Activated T-helper 1 cell treated with anti-CD3 and anti-CD28 coated beads, Interleukin-2, amount 50 U/mL, for 16 hours (primary cell): ENCODE results near the gene OR5B21.
A peak's percentile ranks its signal among the peaks of the same experiment; 100 is the strongest.

Source experiments
- DNase-seq, 2 donors: peaks; one replicate each; pipeline ENCODE4 v3.0.0-alpha.2; 2020; ENCODE audit warnings: low read depth in 1 of 2, low spot score in 1 of 2

The OR5B21 gene

GRCh38 chr11:58508005-58508404 lies at the start of gene OR5B21:
Gene OR5B21 (minus strand): TSS chr11:58508105. CDS start chr11:58508105, 0 bp downstream.
- DNase-seq: no peak

DNA sequence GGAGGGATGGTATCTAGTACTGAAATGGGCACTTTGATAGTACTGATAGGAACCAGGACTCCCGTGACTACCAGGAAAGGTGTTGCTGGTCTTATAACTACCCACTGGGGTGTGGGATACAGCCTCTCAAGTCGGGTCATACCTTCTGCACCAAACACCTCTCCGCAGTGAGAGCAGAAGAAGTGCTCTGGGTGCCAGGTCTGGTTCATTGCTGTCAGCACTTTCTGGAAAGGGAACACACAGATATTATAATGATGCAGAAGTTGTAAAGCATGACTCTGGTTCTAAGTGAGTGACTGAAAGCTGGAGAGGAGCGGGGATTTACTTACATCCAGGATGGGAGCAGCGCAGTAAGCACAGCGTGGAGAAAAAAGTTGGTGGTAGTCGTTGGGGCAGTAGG lies 41.7 kb upstream of the OR5B21 start:
- no peak for DNase-seq

DNA sequence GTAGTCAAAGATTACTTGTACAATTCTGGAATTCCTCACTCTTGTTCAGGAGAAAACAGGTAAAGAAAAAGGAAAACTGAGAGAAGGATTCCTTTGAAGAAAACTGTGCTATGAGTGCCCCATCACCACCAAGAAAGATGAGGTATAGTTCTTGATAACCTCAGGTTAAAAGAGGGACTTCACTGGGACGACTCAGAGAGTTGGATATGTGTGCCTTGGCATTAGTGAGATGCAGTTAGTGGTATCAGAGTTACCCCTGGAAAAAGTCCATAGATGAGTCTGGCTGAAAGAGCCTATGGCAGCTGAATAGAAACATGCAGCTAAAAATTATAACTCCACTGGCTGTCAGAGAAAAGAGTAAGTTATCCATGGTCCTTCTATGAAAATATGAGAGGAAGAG lies 38.9 kb upstream of the OR5B21 start:
- DNase-seq: no peak

- DNase-seq: no peak
These were observed 24.0 kb upstream of the OR5B21 start for GRCh38 chr11:58531865-58532341.

GRCh38 chr11:58530236-58530635 lies 22.3 kb upstream of the OR5B21 start:
- no peak for DNase-seq

- DNase-seq: no peak
These were observed 19.5 kb upstream of the OR5B21 start for GRCh38 chr11:58527429-58527828.

GRCh38 chr11:58526721-58527120 lies 18.8 kb upstream of the OR5B21 start:
- DNase-seq: no peak

GRCh38 chr11:58525037-58525614 lies 17.2 kb upstream of the OR5B21 start:
- no peak for DNase-seq

- DNase-seq: peak in 1 of 2 donors; percentile 20
These were observed 16.5 kb upstream of the OR5B21 start for GRCh38 chr11:58524232-58525036.

DNA sequence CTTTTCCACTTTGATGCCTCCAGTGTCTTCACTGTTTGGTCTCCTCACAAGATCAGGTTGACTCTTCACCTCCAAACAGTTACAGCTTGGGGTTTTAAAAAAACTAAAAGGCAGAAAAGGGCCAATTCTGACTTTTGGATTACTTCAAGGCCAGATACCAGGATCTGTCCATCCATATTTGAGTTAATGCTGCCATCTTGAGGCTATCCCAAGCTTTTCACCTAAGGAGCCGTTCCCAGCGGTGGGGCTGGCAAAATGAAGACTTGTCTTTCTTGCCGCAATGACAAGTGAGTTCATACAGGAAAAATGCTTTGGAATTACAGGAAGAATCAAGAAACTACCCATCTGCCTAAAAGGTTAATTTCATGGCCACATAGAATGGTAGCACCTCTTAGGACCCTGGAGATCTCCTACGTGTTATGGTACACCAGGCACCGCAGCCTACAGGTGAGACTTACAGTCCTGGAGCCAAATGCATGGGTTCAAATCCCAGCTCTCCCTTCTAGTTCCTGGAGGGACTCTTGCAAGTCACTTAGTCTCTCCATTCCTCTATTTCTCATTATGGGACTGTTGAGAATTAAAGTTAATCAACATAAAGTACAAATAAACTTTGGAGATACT lies 6.0 kb upstream of the OR5B21 start:
- no peak for DNase-seq

- no peak for DNase-seq
These were observed 3.7 kb upstream of the OR5B21 start for GRCh38 chr11:58511636-58512035.

GRCh38 chr11:58509748-58510147 lies 1.8 kb upstream of the OR5B21 start:
- no peak for DNase-seq

DNA sequence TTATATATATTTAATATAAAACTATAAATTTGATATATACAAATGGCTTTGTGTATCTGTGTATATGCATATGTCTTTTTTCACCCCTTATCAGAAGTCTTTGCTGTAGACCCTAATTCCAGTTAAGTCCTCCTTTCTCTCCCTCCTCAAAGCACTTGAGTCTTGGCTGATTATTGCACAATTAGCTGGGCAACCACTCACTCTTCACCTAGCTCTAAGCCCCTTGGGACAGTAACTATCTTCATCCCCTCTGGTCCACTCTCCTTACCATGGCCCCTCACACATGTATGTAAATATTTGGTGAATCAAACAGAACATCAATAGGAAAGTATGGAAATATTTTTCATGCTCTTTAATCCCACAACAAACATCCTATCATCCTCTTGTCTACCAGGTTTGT lies 909 bp upstream of the OR5B21 start:
- no peak for DNase-seq

DNA sequence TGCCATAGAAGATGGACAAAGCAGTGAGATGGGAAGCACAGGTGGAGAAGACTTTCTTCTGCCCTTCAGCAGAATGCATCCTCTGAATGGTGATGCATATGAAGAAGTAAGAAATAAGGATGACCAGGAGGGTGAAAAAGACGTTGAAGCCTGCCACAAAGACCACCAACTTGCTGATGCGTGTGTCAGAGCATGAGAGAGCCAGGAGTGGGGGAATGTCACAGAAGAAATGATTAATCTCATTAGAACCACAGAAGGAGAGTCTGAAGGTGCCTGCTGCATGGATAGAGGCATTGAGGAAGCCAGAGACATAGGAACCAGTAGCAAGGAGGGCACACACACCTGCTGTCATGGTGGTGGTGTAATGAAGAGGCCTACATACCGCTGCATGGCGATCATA lies 550 bp downstream of the OR5B21 start:
- no peak for DNase-seq

- DNase-seq: no peak
These were observed 970 bp downstream of the OR5B21 start for GRCh38 chr11:58506935-58507334.

DNA sequence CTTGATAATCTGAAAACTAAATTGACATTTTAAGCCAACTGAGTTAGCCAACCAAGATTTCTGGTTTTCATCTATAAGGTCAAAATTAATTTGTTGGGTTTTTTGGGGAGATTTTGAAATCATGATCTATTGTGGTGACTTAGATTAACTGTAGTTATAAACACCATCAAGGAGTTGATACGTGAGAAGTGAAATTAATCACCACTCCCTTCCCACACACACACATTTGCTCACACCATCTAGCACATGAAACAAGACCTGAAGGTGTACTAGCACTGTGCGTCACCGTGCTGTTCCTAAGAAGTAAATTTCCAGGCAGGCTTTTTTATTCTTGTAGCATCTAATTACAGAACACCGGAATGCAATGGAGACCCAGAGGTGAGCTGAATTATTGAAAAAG lies 2.1 kb downstream of the OR5B21 start:
- no peak for DNase-seq

- no peak for DNase-seq
These were observed 3.7 kb downstream of the OR5B21 start for GRCh38 chr11:58504232-58504631.

DNA sequence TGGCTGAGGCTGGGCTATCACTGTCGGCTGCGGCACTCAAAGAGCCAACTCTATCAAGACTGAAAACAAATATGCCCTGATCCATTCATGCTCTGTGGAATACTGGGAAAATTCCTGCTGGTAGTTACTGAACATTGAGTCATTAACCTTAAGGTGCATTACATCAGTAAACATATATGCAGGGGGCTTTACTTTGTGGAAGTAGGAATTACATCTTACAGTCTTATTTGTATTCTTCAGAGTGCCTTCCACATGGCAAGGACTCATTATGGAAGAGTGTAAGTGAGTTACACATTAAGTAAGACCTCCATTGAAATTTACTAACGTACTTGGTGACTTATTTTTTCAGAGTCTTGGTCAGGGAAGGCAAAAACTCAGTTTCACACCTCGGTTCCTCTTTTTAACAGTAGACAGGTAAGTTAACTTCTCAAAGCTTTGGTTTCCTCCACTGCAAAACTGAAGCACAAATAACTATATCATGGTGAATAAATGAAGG lies 4.5 kb downstream of the OR5B21 start:
- no peak for DNase-seq

- DNase-seq: no peak
These were observed 5.9 kb downstream of the OR5B21 start for GRCh38 chr11:58502004-58502403.

DNA sequence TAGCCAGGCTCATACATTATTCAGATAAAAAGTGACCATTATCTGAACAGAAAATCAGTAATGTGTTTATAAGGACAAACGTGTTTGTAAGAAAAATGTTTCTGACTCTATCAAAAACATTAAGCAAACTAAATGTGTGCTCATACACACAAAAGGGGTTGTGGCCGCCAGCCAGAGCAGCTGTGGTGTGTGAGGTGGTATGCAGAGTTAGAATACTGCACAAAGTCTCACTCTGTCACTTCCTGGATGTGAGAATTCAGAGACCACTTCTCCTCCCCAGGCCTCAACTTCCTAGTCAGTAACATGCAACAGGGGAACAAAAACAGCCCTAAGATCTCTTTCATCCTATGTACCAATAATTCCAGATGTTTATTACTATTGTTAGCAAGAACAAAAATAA lies 9.4 kb downstream of the OR5B21 start:
- DNase-seq: no peak

GRCh38 chr11:58497951-58498350 lies 10.0 kb downstream of the OR5B21 start:
- DNase-seq: no peak

- DNase-seq: no peak
These were observed 12.0 kb downstream of the OR5B21 start for GRCh38 chr11:58495906-58496305.
